ENCODE data around the gene DIP2A.

Gene DIP2A, protein sequence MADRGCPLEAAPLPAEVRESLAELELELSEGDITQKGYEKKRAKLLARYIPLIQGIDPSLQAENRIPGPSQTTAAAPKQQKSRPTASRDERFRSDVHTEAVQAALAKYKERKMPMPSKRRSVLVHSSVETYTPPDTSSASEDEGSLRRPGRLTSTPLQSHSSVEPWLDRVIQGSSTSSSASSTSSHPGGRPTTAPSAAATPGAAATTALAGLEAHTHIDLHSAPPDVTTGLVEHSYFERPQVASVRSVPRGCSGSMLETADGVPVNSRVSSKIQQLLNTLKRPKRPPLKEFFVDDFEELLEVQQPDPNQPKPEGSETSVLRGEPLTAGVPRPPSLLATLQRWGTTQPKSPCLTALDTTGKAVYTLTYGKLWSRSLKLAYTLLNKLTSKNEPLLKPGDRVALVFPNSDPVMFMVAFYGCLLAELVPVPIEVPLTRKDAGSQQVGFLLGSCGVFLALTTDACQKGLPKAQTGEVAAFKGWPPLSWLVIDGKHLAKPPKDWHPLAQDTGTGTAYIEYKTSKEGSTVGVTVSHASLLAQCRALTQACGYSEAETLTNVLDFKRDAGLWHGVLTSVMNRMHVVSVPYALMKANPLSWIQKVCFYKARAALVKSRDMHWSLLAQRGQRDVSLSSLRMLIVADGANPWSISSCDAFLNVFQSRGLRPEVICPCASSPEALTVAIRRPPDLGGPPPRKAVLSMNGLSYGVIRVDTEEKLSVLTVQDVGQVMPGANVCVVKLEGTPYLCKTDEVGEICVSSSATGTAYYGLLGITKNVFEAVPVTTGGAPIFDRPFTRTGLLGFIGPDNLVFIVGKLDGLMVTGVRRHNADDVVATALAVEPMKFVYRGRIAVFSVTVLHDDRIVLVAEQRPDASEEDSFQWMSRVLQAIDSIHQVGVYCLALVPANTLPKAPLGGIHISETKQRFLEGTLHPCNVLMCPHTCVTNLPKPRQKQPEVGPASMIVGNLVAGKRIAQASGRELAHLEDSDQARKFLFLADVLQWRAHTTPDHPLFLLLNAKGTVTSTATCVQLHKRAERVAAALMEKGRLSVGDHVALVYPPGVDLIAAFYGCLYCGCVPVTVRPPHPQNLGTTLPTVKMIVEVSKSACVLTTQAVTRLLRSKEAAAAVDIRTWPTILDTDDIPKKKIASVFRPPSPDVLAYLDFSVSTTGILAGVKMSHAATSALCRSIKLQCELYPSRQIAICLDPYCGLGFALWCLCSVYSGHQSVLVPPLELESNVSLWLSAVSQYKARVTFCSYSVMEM (N-terminal part only)

GRCh38 chr21:46458315-46459023 lies at the start of gene DIP2A:
DIP2A (plus strand) TSS chr21:46458891; CDS start chr21:46459132, 241 bp downstream.
- Histone ChIP-seq H3K9me3 (ENCODE audit: low read length) (no peaks in the 10 kb centered on the region), H2AFZ (ENCODE audit: low read depth, low read length) (peak within 1 kb of the TSS; percentile 89), H3K27me3 (ENCODE audit: insufficient read depth, low read length) (no peaks in the 10 kb centered on the region), H3K4me1 (ENCODE audit: insufficient read depth, low read length) (peaks cover 29% of the 10 kb centered on the region), H3K36me3 (ENCODE audit: insufficient read depth, low read length) (peaks cover 12% of the 10 kb centered on the region), H3K4me3 (ENCODE audit: low read length) (peak within 1 kb of the TSS; percentile 94)

GRCh38 chr21:46409641-46410406 lies 48.9 kb upstream of the DIP2A start:
- Histone ChIP-seq H3K4me1 (ENCODE audit: insufficient read depth, low read length) (no peaks in the 10 kb centered on the region), H3K36me3 (ENCODE audit: insufficient read depth, low read length) (peaks cover 50% of the 10 kb centered on the region), H3K9me3 (ENCODE audit: low read length) (no peaks in the 10 kb centered on the region), H3K4me3 (ENCODE audit: low read length) (no peak overlapping the region), H2AFZ (ENCODE audit: low read depth, low read length) (no peak overlapping the region), H3K27me3 (ENCODE audit: insufficient read depth, low read length) (no peaks in the 10 kb centered on the region)

GRCh38 chr21:46410516-46410915 lies 48.2 kb upstream of the DIP2A start:
- Histone ChIP-seq H3K36me3 (ENCODE audit: insufficient read depth, low read length) (peaks cover 50% of the 10 kb centered on the region), H3K9me3 (ENCODE audit: low read length) (no peaks in the 10 kb centered on the region), H2AFZ (ENCODE audit: low read depth, low read length) (no peak overlapping the region), H3K4me1 (ENCODE audit: insufficient read depth, low read length) (no peaks in the 10 kb centered on the region), H3K27me3 (ENCODE audit: insufficient read depth, low read length) (no peaks in the 10 kb centered on the region), H3K4me3 (ENCODE audit: low read length) (no peak overlapping the region)

DNA sequence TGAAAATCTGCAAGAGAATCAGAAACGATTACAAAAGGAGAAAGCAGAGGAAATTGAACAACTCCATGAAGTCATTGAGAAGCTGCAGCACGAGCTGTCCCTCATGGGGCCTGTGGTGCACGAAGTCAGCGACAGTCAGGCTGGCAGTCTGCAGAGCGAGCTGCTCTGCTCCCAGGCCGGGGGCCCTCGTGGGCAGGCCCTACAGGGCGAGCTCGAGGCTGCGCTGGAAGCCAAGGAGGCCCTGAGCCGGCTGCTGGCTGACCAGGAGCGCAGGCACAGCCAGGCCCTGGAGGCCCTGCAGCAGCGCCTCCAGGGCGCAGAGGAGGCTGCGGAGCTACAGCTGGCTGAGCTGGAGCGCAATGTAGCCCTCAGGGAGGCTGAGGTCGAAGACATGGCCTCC lies 47.5 kb upstream of the DIP2A start:
- Histone ChIP-seq H3K4me1 (ENCODE audit: insufficient read depth, low read length) (no peaks in the 10 kb centered on the region), H3K4me3 (ENCODE audit: low read length) (no peak overlapping the region), H2AFZ (ENCODE audit: low read depth, low read length) (no peak overlapping the region), H3K9me3 (ENCODE audit: low read length) (no peaks in the 10 kb centered on the region), H3K27me3 (ENCODE audit: insufficient read depth, low read length) (no peaks in the 10 kb centered on the region), H3K36me3 (ENCODE audit: insufficient read depth, low read length) (peaks cover 53% of the 10 kb centered on the region)

DNA sequence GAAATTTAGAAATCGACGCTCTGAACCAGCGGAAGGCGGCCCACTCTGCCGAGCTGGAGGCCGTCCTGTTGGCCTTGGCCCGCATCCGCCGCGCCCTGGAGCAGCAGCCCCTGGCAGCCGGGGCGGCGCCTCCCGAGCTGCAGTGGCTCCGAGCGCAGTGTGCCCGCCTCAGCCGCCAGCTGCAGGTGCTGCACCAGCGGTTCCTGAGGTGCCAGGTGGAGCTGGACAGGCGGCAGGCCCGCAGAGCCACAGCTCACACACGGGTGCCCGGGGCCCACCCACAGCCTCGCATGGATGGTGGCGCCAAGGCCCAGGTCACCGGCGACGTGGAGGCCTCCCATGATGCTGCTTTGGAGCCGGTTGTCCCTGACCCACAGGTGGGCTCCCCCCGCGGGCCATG lies 47.0 kb upstream of the DIP2A start:
- peaks cover 57% of the 10 kb centered on the region for H3K36me3 ChIP-seq (ENCODE audit: insufficient read depth, low read length)
- H3K4me1 ChIP-seq (ENCODE audit: insufficient read depth, low read length), result no peaks in the 10 kb centered on the region
- H3K9me3 ChIP-seq (ENCODE audit: low read length), result no peaks in the 10 kb centered on the region
- H3K27me3 ChIP-seq (ENCODE audit: insufficient read depth, low read length), result no peaks in the 10 kb centered on the region
- H3K4me3 ChIP-seq (ENCODE audit: low read length), result no peak overlapping the region
- no peak overlapping the region for H2AFZ ChIP-seq (ENCODE audit: low read depth, low read length)

- Histone ChIP-seq H3K27me3 (ENCODE audit: insufficient read depth, low read length) (no peaks in the 10 kb centered on the region), H2AFZ (ENCODE audit: low read depth, low read length) (no peak overlapping the region), H3K36me3 (ENCODE audit: insufficient read depth, low read length) (peaks cover 60% of the 10 kb centered on the region), H3K4me1 (ENCODE audit: insufficient read depth, low read length) (no peaks in the 10 kb centered on the region), H3K4me3 (ENCODE audit: low read length) (no peak overlapping the region), H3K9me3 (ENCODE audit: low read length) (no peaks in the 10 kb centered on the region)
Observed at GRCh38 chr21:46412521-46413364, 45.9 kb upstream of the DIP2A start.

DNA sequence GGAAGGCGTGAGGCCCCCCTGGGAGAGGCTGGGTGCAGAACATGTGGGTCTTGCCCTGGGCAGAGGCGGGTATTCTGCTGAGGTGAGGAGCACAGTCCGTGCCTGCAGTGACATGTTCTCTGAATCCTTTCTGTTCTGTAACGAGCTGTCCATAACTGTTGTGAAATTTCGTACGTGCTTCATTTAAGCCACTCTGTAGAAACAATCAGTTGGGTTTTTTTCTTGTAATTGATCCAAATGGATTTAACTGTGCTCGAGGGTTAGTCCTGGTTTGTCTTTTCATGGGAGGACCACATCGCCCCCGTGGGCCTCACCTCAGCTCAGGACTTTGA lies 45.4 kb upstream of the DIP2A start:
- Histone ChIP-seq H3K9me3 (ENCODE audit: low read length) (no peaks in the 10 kb centered on the region), H3K4me3 (ENCODE audit: low read length) (no peak overlapping the region), H2AFZ (ENCODE audit: low read depth, low read length) (no peak overlapping the region), H3K4me1 (ENCODE audit: insufficient read depth, low read length) (no peaks in the 10 kb centered on the region), H3K27me3 (ENCODE audit: insufficient read depth, low read length) (no peaks in the 10 kb centered on the region), H3K36me3 (ENCODE audit: insufficient read depth, low read length) (peaks cover 59% of the 10 kb centered on the region)

GRCh38 chr21:46414965-46415275 lies 43.8 kb upstream of the DIP2A start:
- H3K9me3 ChIP-seq (ENCODE audit: low read length), result no peaks in the 10 kb centered on the region
- H3K4me1 ChIP-seq (ENCODE audit: insufficient read depth, low read length), result no peaks in the 10 kb centered on the region
- H2AFZ ChIP-seq (ENCODE audit: low read depth, low read length), result no peak overlapping the region
- H3K36me3 ChIP-seq (ENCODE audit: insufficient read depth, low read length), result peaks cover 71% of the 10 kb centered on the region
- H3K27me3 ChIP-seq (ENCODE audit: insufficient read depth, low read length), result no peaks in the 10 kb centered on the region
- no peak overlapping the region for H3K4me3 ChIP-seq (ENCODE audit: low read length)

GRCh38 chr21:46416551-46416950 lies 42.1 kb upstream of the DIP2A start:
- Histone ChIP-seq H3K9me3 (ENCODE audit: low read length) (no peaks in the 10 kb centered on the region), H3K27me3 (ENCODE audit: insufficient read depth, low read length) (no peaks in the 10 kb centered on the region), H2AFZ (ENCODE audit: low read depth, low read length) (no peak overlapping the region), H3K4me1 (ENCODE audit: insufficient read depth, low read length) (no peaks in the 10 kb centered on the region), H3K4me3 (ENCODE audit: low read length) (no peak overlapping the region), H3K36me3 (ENCODE audit: insufficient read depth, low read length) (peaks cover 75% of the 10 kb centered on the region)

DNA sequence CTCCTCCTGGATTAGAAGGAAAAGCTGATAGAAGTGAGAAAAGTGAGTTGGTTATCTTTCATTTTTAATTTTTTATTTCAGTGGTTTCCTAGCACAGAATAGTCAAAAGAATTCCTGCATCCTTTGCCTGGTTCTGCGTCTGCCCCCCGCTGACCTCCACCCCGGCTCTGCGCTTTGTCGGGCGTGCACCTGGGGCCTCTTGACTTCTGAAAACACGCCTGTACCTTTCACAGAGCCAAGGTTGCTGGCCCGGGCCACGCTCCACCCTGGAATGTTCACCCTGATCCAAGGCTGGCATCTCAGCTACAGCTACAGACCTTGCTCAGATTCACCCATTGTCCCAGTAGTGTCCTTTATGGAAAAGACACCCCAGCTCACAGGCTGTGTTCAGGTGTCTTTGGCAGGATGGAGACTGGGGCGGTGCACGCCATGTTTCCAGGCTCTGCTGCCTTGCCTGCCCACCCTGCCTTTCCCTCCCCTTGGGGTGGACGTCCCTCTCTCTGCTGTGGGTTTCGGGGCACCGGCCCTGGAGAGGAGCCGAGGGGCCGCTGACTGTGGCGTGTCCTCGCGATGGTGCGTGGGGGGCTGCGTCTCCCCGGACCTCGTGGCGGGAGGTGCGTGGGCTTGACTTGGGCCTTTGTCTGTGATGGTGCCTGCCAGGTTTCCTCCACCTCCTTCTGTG lies 40.3 kb upstream of the DIP2A start:
- Histone ChIP-seq H3K36me3 (ENCODE audit: insufficient read depth, low read length) (peaks cover 76% of the 10 kb centered on the region), H2AFZ (ENCODE audit: low read depth, low read length) (no peak overlapping the region), H3K27me3 (ENCODE audit: insufficient read depth, low read length) (no peaks in the 10 kb centered on the region), H3K9me3 (ENCODE audit: low read length) (no peaks in the 10 kb centered on the region), H3K4me3 (ENCODE audit: low read length) (no peak overlapping the region), H3K4me1 (ENCODE audit: insufficient read depth, low read length) (peaks cover 3% of the 10 kb centered on the region)

Data from neuron (in vitro differentiated cells).